Lower lobe of right lung (tissue), 2 donors: ENCODE measurements around the gene CHD9NB. TPM values are rescaled to one million over a fixed set of nuclear protein-coding genes. Genes with fewer than 3 reads are reported as not detected.

Experiments
- ATAC-seq, 2 donors: fragments of 200-7000 bp; cut with Tn5 transposase; one replicate each; pipeline ENCODE4 v1.9.1; 2020 to 2022; ENCODE audit warnings: mild to moderate bottlenecking in 2 of 2, moderate library complexity in 2 of 2
- DNase-seq: peaks from one replicate; pipeline ENCODE4 v3.0.0-alpha.2; 2020
- H3K27ac ChIP-seq: fragments of 200-600 bp; one replicate; pipeline ENCODE4 v1.8.0; 2022
- H3K27me3 ChIP-seq: fragments of 200-600 bp; one replicate; pipeline ENCODE4 v1.8.0; 2022; ENCODE audit warnings: low read depth
- H3K36me3 ChIP-seq: fragments of 200-600 bp; one replicate; pipeline ENCODE4 v1.8.0; 2022; ENCODE audit warnings: mild to moderate bottlenecking
- H3K4me1 ChIP-seq: fragments of 200-600 bp; one replicate; pipeline ENCODE4 v1.8.0; 2022
- H3K4me3 ChIP-seq: fragments of 200-600 bp; one replicate; pipeline ENCODE4 v1.8.0; 2022; ENCODE audit warnings: mild to moderate bottlenecking
- H3K9me3 ChIP-seq: fragments of 200-600 bp; one replicate; pipeline ENCODE4 v1.8.0; 2022
- intact Hi-C: fragments of 100-400 bp; cut with DNase I; formaldehyde crosslinking; loops from one replicate; pipeline ENCODE4 v1.11.0; 2022
- total RNA-seq: library from RNA; stranded (reverse); fragmentation: NEBNext Ultra II Directional; extraction: Animal tissue kit (Norgen Biotek cat#: 25700); gene quantifications from one replicate; pipeline ENCODE4 v1.2.1, GENCODE V29; 2021
- TF ChIP-seq, protein P1 (sequence below): fragments of 200-600 bp; IDR thresholded peaks from one replicate; pipeline ENCODE4 v1.8.0; 2022; ENCODE audit warnings: antibody characterized with exemption, mild to moderate bottlenecking
- donor health status: DM: no; HTN: yes; CAD: no; lungs with severe emphysema.

CHD9NB gene
- total RNA-seq, 1 donor from 2014 or later: 12.4 TPM

DNA sequence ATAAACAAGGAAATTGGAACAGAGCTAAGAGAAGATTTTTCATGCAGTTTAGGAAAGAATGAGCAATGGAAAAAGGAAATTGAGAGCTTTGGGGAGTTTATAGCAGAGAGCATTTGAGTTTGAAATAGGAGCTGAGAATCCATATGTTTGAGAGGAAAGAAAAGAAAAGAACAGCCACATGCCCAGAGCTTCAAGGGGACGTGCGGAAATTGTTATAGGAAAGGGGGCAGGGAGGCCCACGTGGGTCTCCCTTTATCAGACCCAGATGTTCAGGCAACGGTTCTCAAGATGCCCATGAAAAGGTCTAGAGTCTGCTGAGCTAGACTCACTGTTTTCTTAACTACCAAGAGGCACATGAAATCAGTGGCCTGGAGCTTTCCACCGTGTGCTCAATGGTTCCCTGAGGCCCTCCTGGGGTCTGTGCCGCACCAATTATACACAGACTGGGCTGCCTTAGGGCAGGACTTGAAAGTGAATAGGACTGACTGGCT, 33.3 kb upstream of the CHD9NB start:
- Histone ChIP-seq H3K27ac (peak overlapping the region; percentile 80), H3K36me3 (no peaks in the 10 kb centered on the region), H3K9me3 (no peaks in the 10 kb centered on the region), H3K4me1 (peaks cover 83% of the 10 kb centered on the region), H3K27me3 (no peaks in the 10 kb centered on the region), H3K4me3 (no peak overlapping the region)
- no peak for ATAC-seq
- TF ChIP-seq, protein P1, sequence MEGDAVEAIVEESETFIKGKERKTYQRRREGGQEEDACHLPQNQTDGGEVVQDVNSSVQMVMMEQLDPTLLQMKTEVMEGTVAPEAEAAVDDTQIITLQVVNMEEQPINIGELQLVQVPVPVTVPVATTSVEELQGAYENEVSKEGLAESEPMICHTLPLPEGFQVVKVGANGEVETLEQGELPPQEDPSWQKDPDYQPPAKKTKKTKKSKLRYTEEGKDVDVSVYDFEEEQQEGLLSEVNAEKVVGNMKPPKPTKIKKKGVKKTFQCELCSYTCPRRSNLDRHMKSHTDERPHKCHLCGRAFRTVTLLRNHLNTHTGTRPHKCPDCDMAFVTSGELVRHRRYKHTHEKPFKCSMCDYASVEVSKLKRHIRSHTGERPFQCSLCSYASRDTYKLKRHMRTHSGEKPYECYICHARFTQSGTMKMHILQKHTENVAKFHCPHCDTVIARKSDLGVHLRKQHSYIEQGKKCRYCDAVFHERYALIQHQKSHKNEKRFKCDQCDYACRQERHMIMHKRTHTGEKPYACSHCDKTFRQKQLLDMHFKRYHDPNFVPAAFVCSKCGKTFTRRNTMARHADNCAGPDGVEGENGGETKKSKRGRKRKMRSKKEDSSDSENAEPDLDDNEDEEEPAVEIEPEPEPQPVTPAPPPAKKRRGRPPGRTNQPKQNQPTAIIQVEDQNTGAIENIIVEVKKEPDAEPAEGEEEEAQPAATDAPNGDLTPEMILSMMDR: no peak
- intact Hi-C loops: no loop called here
- DNase-seq: no peak

DNA sequence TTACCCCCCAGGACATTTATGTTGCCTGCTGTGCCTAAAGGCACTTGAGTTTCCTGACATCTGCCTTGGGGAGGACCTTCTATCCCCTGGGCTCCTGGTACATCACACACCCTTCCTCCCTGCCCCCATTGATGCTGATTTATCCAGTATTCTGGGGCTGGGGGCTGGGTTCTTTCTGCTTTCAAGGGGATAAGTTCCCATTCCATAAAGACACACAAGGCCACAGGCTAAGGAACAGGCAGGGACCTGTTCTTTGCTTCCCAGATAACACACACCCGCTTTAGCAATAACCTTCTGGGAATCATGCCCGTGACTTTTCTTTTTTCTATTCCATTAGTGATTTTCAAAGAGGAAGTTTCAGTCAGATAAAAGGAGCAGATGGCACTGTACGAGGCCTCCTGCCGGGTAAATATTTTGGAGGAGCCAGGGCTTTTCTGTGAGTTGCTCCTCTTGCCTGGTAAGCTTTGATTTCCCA, 32.7 kb upstream of the CHD9NB start:
- intact Hi-C loops: no loop called here

DNA sequence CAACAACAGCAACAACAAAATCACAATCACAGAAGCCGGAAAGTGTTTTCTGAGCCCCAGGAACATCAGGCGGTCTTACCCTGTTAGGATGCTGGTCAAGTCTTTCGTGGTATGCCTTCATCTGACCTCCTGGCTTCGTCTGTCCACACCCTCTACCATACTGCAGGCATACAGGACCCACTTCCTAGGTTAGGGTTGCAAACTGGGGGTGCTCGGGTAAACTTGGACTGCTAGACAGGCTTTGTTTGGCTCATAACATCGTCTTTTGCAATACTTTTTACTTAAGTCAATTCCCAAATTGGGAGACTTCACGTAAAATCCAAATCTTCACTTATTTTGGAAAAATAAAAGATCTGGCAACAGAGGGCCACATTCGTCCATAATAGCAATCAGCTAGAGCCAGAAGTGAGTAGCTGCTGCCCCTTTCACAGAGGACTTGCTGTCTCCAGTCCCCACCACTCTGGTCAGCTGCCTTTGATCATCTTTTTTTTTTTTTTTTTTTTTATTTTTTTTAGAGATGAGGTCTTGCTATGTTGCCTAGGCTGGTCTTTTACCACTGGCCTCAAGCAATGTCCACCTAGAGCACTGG, 32.1 kb upstream of the CHD9NB start:
- intact Hi-C loops: no loop called here
- Histone ChIP-seq H3K27me3 (no peaks in the 10 kb centered on the region), H3K9me3 (no peaks in the 10 kb centered on the region), H3K36me3 (no peaks in the 10 kb centered on the region), H3K4me3 (no peak overlapping the region), H3K4me1 (peaks cover 83% of the 10 kb centered on the region), H3K27ac (peak overlapping the region; percentile 80)
- no peak for DNase-seq
- TF ChIP-seq, protein P1: no peak
- no peak for ATAC-seq

More for the DNA sequence above, 32.7 kb upstream of the CHD9NB start:
- no peaks in the 10 kb centered on the region for H3K9me3 ChIP-seq
- no peak overlapping the region for H3K4me3 ChIP-seq
- TF ChIP-seq, protein P1: no peak
- H3K27me3 ChIP-seq: no peaks in the 10 kb centered on the region
- H3K27ac ChIP-seq: peak overlapping the region; percentile 80
- DNase-seq (no peak), ATAC-seq (no peak)
- H3K4me1 ChIP-seq: peaks cover 83% of the 10 kb centered on the region
- no peaks in the 10 kb centered on the region for H3K36me3 ChIP-seq

DNA sequence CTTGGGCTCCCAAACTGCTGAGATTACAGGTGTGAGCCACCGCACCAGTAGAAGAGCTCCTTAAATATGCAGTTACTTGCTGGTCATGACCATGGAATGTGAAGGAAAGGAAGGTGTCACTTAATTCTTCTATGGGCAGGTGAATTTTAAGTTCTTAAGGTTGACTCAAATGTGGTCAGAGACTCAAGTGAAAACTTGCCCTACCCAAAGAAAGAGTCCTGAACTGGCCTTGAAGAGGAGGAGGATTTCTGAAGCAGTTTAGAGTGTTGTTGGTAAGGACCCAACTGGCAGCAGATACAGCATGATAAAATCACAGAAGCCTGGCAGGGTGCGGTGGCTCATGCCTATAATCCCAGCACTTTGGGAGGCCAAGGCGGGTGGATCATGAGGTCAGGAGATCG, 31.4 kb upstream of the CHD9NB start:
- Histone ChIP-seq H3K4me3 (no peak overlapping the region), H3K36me3 (no peaks in the 10 kb centered on the region), H3K9me3 (no peaks in the 10 kb centered on the region), H3K4me1 (peaks cover 81% of the 10 kb centered on the region), H3K27ac (peak overlapping the region; percentile 80), H3K27me3 (no peaks in the 10 kb centered on the region)
- ATAC-seq (peak; percentile 43 to 61), DNase-seq (no peak)
- TF ChIP-seq, protein P1: no peak
- intact Hi-C loops: no loop called here

DNA sequence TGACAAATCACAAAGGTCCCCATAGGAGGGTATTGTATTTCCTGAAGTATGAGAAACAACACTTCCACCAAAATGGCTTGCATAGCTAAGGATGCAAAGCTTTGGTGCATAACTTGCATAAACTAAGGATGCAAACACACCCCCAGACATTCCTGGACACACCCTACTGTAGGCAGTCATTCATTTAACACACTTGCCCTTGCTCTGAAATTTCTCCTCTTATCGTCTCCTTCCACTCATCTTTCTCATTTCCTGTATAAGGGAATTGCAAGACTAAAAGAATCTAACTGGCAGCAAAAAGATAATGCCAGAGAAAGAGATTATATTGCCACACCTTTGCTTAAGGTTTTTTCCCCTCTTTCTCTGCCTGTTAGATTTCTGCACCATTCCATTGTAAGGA, 30.4 kb upstream of the CHD9NB start:
- H3K36me3 ChIP-seq: no peaks in the 10 kb centered on the region
- DNase-seq (no peak), ATAC-seq (no peak)
- no peaks in the 10 kb centered on the region for H3K9me3 ChIP-seq
- intact Hi-C loops: no loop called here
- H3K27me3 ChIP-seq: no peaks in the 10 kb centered on the region
- H3K4me3 ChIP-seq: no peak overlapping the region
- TF ChIP-seq, protein P1: no peak
- no peak overlapping the region for H3K27ac ChIP-seq
- H3K4me1 ChIP-seq: peaks cover 75% of the 10 kb centered on the region
